ENCODE results near the gene RASSF1.

The RASSF1 gene

GRCh38 chr3:50342813-50343633 is 2.4 kb upstream of the RASSF1 start:
- DNase-seq (ENCODE audit: low read depth), result no peak

GRCh38 chr3:50341996-50342650 is 1.5 kb upstream of the RASSF1 start:
- no peak for DNase-seq (ENCODE audit: low read depth)

DNA sequence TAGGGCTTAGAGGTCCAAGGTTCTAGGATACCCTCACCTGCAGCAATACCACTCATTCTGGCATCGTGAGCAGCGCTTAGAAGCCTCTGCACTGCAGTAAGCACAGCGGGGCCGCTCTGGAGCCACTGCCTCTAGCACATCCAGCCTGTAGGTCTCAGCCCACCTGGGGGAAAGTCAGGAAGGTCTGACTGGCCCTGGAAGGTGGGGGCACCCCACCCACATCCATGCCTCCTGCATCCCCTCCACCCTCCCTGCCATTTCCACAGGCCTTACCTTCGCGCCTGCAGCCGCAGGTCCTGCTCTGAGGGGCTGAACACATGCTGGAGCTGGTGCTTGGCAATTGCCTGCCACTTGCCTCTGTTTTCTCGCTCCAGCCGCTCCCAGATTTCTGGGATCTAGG is 901 bp upstream of the RASSF1 start:
- DNase-seq (ENCODE audit: low read depth), result no peak

DNA sequence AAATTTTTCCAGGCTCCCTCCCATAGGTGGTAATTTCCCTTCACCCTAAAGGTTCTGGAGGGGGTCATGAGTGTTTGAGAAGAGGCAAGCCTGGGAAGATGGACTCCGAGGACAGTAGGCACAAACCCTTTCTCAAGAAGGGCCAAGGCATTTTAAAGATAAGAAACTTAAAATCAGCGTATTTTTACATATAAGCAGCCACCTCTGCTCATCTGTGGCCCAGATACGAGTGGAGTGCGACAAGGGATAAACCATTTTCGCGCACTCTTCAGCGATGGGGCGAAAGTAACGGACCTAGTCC is 539 bp downstream of the RASSF1 start:
- no peak for DNase-seq (ENCODE audit: low read depth)

DNA sequence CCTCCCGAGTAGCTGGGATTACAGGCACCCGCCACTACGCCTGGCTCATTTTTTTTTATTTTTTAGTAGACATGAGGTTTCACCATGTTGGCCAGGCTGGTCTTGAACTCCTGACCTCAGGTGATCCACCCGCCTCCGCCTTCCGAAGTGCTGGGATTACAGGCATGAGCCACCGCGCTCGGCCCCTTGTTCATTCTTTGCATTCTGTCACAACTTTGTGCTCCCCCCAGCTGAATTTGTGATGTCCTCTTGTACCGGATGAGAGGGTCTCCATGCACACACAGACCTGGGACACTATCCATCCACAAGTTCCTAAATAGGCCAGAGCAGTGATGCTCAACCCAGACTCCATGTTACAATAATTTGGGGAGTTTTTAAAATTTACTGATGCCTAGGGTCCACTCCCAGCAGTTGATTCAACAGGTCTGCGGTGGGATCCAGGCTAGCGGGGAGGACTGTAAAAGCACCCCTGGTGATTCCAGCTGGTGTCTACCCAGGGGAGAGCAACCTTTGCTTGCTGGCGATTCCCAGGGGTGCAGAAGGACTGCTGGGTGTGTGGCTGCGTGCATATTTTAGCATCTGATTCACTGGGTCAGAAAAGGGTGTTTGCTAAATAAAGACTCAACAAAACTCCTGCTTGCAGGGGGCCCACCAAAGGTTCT is 1.0 kb downstream of the RASSF1 start:
- DNase-seq (ENCODE audit: low read depth), result no peak

DNA sequence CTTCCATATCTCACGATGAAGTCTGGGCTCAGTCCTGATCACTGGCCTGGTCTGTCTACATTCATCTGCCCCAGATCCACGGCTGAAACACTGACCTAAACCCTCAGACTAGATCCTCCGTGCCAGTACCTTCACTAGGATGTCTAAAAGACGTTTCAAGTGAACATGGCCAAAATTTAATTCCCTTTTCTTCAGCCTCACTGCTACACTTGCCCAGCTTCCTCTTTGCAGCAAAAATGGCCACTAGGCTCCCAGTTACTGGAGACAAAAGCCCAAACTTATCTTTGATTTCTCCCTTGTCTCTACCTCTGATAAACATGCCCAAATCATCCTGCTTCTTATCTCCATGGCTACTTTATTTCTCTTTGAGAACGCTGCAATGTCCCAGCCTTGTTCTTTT is 1.7 kb downstream of the RASSF1 start:
- no peak for DNase-seq (ENCODE audit: low read depth)

- peak; percentile 98 for DNase-seq (ENCODE audit: low read depth)
Observed at GRCh38 chr3:50337175-50337861, 3.3 kb downstream of the RASSF1 start.

GRCh38 chr3:50336452-50337174 is 4.0 kb downstream of the RASSF1 start:
- no peak for DNase-seq (ENCODE audit: low read depth)

DNA sequence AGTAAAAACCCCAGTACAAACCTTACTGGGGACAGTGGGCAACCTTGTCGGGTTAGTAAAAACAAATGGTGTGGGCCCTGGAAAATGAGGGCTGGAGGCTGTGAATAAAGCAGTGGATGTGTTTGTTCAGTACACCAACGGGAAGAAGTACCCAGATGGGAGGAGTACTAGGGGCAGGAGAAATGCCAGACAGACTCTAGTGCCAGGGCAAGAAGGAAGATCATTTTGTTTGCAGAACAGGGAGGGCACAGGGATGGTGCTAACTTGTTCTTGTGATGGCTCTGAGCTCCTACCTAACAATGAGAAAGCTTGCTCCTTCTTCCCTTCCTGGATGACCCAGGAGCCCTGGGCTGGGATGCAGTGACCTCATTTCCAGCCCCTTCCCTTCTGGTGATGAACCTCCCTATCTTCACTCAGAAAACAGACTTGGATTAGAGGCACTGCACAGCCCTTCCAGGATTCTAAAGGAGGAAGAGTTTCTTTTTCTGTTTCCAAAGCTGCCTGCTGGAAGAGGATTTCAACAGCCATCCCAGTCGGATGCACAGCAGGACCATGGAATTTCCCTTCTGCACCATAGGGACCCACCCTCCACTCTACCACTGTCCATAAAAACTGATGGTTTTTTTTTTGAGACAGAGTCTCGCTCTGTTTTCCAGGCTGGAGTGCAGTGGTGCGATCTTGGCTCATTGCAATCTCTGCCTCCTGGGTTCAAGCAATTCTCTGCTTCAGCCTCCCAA is 6.1 kb downstream of the RASSF1 start:
- DNase-seq (ENCODE audit: low read depth), result no peak

DNA sequence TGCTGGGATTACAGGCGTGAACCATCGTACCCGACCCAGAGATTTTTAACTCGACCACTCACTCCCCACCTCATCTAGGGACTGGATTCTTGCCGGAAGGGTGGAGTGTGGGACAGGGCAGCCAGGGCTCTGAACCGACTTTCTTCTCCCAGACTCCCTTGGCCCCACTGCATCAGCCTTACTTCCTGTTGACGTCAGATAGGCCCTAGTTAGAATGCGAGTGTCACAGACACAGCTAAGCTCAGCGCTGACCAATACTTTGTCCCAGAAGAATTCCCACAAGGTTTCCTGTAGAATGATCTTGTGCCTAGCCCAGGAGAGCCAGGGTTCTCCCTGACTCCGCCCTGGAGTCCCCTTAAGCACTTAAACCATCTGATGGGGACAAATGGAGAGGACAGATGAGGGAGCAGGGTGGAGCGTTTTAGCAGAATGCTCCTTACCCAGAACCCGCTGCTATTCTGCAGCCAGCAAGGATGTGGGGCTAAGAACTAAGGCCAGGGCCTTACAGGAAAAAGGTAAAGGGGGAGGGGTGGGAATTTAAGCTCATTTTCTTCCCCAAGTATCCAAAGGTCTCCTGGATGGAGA is 6.8 kb downstream of the RASSF1 start:
- DNase-seq (ENCODE audit: low read depth), result no peak

DNA sequence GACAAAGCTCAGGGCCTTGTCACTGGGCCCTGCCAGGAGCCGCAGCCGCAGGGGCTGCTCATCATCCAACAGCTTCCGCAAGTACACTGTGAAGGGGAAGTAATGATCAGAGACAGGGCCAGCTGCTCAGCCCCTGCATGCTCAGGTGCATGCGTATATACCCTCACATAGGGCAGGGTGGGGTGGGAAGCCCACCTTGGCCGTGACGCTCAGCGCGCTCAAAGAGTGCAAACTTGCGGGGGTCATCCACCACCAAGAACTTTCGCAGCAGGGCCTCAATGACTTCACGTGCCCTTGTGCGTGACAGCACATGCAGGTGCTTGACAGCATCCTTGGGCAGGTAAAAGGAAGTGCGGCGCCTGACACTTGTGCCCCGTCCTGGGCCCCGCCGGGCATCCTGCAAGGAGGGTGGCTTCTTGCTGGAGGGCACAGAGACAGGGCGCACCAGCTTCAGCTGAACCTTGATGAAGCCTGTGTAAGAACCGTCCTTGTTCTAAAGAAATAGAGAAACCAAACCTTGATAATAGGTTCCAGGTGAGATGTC is 9.2 kb downstream of the RASSF1 start:
- no peak for DNase-seq (ENCODE audit: low read depth)

- DNase-seq (ENCODE audit: low read depth), result no peak
Observed at GRCh38 chr3:50330330-50330729, 10.3 kb downstream of the RASSF1 start.

DNA sequence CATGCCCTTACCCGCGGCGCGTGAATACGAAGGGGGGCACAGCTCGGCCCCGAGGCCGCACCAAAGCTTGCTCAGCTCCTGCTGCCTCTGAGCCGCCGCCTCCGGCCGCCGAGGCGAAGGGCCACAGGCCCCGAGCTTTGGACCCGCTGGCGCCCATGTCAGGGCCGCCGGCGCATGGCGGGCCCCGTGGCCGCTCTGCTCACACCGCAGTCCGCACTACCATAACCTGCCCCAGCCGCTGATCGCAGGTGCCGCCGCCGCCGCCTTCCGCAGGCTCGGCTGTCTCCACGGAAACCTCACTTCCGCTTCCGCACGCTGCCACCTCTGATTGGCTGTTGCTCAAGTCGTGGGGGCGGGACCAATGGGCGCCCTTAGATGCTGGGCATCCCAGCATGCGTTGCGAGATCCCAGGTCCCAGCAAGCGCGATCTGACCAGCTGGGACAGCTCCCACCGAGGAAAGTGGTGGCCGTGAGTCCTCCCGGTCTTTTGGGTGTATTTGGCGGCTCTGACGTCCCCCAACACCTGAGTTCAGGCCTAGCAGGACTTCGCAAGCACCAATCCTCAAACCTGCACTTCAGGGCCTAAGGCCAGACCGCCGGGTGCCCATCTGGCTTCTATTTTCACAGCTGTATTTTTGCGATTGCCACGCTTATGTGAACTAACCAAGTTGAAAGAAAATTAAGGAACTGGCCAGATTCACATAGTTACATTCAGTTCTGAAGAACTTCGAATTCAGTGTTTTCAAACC is 12.5 kb downstream of the RASSF1 start, which contains the start of gene TUSC2:
TSS of gene TUSC2 (minus strand) at position 281 of the 749 bp plus-strand sequence. CDS start at position 157, 124 bp downstream.
- DNase-seq (ENCODE audit: low read depth), result peak; percentile 94

DNA sequence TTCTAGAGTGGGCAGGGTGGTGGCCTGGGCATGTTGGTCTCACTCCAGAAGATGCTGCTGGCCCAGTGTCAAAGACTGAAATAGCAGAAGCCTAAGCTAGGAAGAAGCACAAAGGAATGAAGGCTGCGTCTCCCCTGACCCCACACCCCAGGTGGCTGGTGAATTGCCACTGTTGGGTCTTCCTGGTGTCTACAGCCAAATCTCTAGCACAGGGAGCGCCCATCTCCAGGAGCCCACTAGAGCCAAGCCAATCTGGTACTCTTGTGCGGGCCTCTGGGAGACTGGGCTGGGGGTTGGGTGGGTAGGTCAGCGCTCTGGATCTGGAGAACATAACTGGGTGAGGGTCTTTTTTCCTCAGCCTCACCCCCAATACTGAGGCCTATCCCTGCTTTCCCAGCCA is 13.5 kb downstream of the RASSF1 start:
- no peak for DNase-seq (ENCODE audit: low read depth)

DNA sequence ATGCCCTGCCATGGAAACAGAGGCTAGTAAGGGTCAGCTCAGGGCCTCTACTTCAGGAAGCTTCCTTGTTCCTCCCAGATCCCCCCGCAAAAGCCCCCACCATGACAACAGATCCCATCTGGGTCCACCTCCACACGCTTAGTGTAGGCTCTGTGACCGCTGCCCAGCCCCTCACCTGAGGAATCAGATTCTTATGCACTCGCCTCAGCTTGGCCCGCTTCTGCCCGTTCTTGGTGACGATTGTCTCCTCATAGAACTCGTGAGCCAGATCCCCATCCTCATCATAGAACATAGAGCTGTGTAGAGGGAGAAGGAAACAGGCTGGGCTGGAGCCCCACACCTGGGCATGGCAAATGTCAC is 14.5 kb downstream of the RASSF1 start:
- DNase-seq (ENCODE audit: low read depth), result no peak

DNA sequence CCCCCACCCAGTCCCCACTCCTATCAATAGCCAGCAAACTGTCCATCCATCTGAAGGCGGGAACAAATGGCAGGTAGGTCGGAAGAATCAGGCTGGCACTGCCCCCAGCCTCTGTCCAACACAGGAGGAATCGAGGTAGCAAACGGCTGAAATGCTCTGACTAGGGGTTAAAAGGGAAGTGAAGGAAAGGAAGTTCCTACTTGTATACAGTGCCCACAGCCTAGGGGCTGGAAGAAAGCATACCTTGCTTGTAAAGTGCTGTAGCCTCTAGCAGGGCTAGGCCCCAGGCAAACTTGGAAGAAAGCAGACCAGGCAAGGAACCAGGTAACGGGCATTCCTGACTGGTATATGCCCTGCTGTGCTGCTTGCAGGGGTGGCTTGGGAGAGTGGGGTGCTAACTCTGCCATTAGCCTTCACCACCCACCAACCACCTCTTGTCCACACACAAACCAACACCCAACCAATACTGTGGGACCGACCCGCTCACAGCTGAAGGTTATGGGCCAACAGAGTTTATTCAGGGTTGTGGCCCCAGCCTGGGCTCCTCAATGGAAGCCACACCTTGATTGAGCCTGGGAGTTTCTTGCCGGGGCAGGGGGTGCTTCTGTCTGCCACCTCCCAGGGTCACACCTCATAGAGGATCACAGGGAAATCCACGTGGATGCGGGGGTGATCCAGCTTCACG is 15.0 kb downstream of the RASSF1 start:
- no peak for DNase-seq (ENCODE audit: low read depth)

DNA sequence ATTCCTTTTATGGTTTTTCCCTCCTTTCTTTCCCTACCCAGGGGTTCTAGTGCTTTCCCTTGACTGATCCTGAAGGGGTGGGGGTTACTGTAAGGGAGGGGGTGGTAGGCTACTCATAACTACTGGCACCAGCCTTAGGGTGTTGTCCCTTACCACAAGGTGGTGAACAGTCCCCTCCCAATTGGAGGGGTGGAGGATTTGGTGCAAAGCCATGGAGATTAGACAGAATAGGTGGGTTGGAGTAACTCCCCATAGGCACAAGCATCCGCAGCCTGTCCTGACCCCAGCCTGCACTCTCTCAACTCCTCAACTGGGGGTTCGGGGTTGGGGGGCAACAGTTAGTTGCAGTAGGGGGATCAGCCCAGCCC is 15.5 kb downstream of the RASSF1 start:
- no peak for DNase-seq (ENCODE audit: low read depth)

DNA sequence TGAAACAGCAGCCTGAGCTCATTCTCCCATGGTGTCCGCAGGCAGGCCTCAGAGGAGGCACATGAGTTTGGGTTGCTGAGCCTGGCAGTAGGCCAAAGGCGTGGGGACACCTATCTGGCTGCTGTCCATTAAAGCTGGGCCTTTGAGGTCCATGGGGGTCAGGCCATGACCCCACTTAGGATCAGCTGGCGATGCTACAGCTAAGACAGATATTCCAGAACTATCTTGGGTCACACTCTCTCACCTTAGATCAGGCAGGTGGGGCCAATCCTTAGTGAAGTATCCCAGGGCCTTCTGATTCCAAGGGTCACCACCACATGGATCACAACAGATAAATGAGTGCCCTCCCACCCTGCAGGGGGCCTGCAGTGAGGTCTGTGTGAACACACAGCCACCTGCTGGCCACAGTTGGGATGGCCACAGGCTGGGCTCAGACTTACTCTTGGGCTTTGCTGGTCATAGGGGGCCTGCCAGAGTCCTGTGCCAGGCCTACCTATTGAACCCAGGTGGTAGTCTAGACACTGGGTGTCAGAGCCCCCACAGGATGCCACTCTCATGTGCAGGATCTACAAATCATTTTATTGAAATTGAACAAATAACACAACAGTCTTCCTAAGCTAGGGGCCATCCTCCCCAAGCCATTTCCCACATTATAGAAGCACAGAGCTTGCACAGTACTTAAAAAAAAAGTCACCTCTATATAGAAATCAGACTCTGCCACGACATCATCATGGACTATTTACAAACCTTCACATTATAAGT is 16.1 kb downstream of the RASSF1 start:
- DNase-seq (ENCODE audit: low read depth), result peak; percentile 51
